ENCODE measurements around the gene INVS.

INVS gene

GRCh38 chr9:100206899-100207298 is 107.9 kb downstream of the INVS start:
- DNase-seq (ENCODE audit: insufficient read length, low spot score) (no peak), FAIRE-seq (no peak)
- TF ChIP-seq SPI1 (IDR thresholded peaks at IDR 0.05; ENCODE audit: low read depth, low read length) = no peak
- TF ChIP-seq PAX5 (IDR thresholded peaks at IDR 0.05; ENCODE audit: insufficient read depth, low read length, severe bottlenecking) = no peak
- TF ChIP-seq POU2F2 (IDR thresholded peaks at IDR 0.05; ENCODE audit: low read depth, low read length) = no peak
- TF ChIP-seq POLR2AphosphoS5 (IDR thresholded peaks at IDR 0.05; ENCODE audit: low read depth, low read length) = no peak

DNA sequence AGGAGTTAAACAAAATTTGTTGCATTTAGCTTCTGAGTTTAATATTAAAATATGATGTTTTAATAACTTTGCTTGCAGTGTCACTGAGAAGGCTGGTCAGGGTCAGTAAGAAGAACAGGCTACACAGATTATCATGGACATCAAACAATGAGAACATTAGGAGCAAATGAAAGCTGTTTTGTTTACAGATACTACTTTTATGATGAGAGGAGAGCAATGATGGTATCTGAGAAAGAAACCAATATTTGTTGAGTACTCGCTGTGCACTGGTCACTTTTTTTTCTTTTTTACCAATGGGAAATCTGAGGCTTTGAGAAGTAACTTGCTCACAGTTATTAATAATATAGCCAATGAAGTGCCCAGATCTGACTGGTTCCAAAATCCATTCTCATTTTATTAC is 109.6 kb downstream of the INVS start:
- TF ChIP-seq SPI1 (IDR thresholded peaks at IDR 0.05; ENCODE audit: low read depth, low read length) (no peak), POLR2AphosphoS5 (IDR thresholded peaks at IDR 0.05; ENCODE audit: low read depth, low read length) (no peak), PAX5 (IDR thresholded peaks at IDR 0.05; ENCODE audit: insufficient read depth, low read length, severe bottlenecking) (no peak), POU2F2 (IDR thresholded peaks at IDR 0.05; ENCODE audit: low read depth, low read length) (no peak), TAF1 (IDR thresholded peaks at IDR 0.05; ENCODE audit: low read depth, low read length) (no peak), POLR2A (IDR thresholded peaks at IDR 0.05; ENCODE audit: low read depth, low read length) (no peak)
- no peak for FAIRE-seq
- DNase-seq (ENCODE audit: insufficient read length, low spot score) = no peak

DNA sequence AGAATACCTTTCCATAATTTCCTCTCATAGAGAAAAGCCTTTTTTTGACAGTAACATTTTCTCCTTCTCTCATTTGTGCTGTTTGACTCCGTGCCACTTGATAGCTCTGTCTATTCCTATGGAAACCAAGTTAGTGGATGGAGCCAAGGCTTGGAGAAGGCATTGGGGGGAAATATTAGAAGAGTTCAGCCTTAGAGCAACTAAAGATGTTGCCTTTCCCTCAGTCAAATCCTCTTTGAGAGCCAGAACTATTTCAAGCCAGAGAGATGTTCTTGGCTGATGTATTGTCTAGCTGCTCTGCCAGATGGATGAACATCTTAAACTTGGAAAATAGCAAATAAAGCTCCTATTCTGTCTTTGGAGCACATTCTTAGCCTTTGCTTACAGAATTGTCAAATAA is 112.4 kb downstream of the INVS start:
- FAIRE-seq (no peak), DNase-seq (ENCODE audit: insufficient read length, low spot score) (no peak)
- no peak for TF ChIP-seq POLR2AphosphoS5 (IDR thresholded peaks at IDR 0.05; ENCODE audit: low read depth, low read length)
- no peak for TF ChIP-seq POU2F2 (IDR thresholded peaks at IDR 0.05; ENCODE audit: low read depth, low read length)
- TF ChIP-seq POLR2A (IDR thresholded peaks at IDR 0.05; ENCODE audit: low read depth, low read length) = no peak
- no peak for TF ChIP-seq TAF1 (IDR thresholded peaks at IDR 0.05; ENCODE audit: low read depth, low read length)
- no peak for TF ChIP-seq PAX5 (IDR thresholded peaks at IDR 0.05; ENCODE audit: insufficient read depth, low read length, severe bottlenecking)
- no peak for TF ChIP-seq SPI1 (IDR thresholded peaks at IDR 0.05; ENCODE audit: low read depth, low read length)

DNA sequence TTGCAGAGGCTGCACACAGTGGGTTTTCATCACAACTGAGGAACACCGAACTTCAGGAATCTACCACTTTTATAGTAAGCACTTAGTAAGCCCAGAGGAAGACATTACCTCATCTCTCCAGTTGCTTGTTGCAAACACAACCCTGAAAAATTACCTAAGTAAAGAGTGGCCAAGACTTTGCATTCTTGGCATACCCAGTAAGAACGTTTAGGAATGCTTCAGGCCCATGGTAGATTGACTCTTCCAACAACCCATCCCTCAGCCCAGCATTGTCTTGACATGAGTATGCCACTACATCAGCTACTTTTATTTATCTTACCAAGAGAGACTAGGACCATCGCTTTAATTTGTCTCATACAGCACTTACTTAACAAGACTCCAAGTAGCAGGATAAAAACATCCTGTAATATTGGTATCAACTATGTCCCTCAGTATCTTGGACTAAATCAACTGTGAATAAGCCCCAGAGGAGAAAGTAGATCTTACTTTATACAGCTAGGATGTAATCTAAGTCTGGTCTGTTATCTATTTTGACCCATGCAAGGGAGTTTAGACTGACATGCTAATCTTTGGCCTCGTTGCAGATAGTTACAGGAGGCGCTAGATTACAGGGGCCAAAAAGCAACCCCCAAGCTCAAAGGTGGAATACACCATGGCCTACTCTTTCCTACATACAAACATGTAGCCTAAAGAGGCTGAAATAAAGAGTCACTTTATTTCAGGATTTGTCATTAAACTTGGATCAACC is 114.9 kb downstream of the INVS start:
- TF ChIP-seq TAF1 (IDR thresholded peaks at IDR 0.05; ENCODE audit: low read depth, low read length) (no peak), POLR2AphosphoS5 (IDR thresholded peaks at IDR 0.05; ENCODE audit: low read depth, low read length) (no peak), PAX5 (IDR thresholded peaks at IDR 0.05; ENCODE audit: insufficient read depth, low read length, severe bottlenecking) (no peak), SPI1 (IDR thresholded peaks at IDR 0.05; ENCODE audit: low read depth, low read length) (no peak), POLR2A (IDR thresholded peaks at IDR 0.05; ENCODE audit: low read depth, low read length) (no peak), POU2F2 (IDR thresholded peaks at IDR 0.05; ENCODE audit: low read depth, low read length) (no peak)
- no peak for DNase-seq (ENCODE audit: insufficient read length, low spot score)
- no peak for FAIRE-seq

DNA sequence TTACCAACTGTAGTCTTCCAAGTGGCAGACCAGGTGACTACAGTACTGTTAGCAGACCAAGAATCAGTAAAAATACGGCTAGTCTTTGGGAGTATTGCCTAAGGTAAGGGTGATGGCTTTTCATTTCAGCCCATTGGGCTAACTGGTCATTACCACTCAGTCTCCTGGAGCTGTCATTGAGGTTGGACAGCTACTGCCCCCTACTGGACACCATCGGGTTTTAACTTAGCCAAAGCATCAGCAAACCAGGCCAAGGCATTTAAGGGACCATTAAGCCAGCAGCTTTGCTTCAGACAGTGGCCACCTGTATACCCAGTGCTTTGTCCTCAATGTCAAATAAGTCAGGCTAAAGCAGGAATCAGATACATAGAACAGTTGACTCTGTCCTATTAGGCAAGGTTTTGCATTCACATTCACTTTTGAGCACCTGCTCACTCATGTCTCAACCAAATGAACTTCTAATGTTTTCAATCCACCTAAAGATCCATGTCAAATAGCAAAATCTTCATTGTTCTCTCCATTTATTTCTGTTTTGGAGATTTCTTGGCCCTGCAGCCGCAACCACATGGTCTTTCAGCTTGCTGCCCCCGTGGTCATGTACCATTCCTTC is 117.2 kb downstream of the INVS start:
- FAIRE-seq (peak; percentile 88), DNase-seq (ENCODE audit: insufficient read length, low spot score) (no peak)
- TF ChIP-seq POLR2AphosphoS5 (IDR thresholded peaks at IDR 0.05; ENCODE audit: low read depth, low read length) (no peak), POLR2A (IDR thresholded peaks at IDR 0.05; ENCODE audit: low read depth, low read length) (no peak), SPI1 (IDR thresholded peaks at IDR 0.05; ENCODE audit: low read depth, low read length) (no peak), POU2F2 (IDR thresholded peaks at IDR 0.05; ENCODE audit: low read depth, low read length) (no peak), PAX5 (IDR thresholded peaks at IDR 0.05; ENCODE audit: insufficient read depth, low read length, severe bottlenecking) (no peak), TAF1 (IDR thresholded peaks at IDR 0.05; ENCODE audit: low read depth, low read length) (no peak)

- no peak for DNase-seq (ENCODE audit: insufficient read length, low spot score)
- no peak for FAIRE-seq
- TF ChIP-seq PAX5 (IDR thresholded peaks at IDR 0.05; ENCODE audit: insufficient read depth, low read length, severe bottlenecking) = no peak
- no peak for TF ChIP-seq POLR2A (IDR thresholded peaks at IDR 0.05; ENCODE audit: low read depth, low read length)
- TF ChIP-seq POU2F2 (IDR thresholded peaks at IDR 0.05; ENCODE audit: low read depth, low read length) = no peak
- TF ChIP-seq TAF1 (IDR thresholded peaks at IDR 0.05; ENCODE audit: low read depth, low read length) = no peak
- TF ChIP-seq POLR2AphosphoS5 (IDR thresholded peaks at IDR 0.05; ENCODE audit: low read depth, low read length) = no peak
- TF ChIP-seq SPI1 (IDR thresholded peaks at IDR 0.05; ENCODE audit: low read depth, low read length) = no peak
These were observed 118.5 kb downstream of the INVS start for GRCh38 chr9:100217536-100217935.

DNA sequence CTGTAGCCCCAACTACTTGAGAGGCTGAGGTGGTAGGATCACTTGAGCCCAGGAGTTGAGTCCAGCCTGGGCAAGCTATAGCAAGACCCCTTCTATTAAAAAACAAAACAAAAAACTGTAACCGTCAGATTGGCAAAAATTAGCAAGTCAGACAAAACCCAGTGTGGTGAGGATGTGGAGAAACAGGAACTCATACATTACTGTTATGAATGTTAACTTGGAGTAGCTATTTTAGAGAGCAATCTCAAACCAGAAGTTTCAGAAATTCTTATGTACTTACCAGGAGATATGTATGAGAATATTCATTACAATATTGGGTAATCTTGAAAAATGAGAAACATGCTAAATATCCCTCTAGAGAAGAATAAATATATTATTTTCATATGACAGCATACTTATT is 120.3 kb downstream of the INVS start:
- DNase-seq (ENCODE audit: insufficient read length, low spot score) = no peak
- FAIRE-seq = no peak
- TF ChIP-seq POU2F2 (IDR thresholded peaks at IDR 0.05; ENCODE audit: low read depth, low read length) (no peak), SPI1 (IDR thresholded peaks at IDR 0.05; ENCODE audit: low read depth, low read length) (peak; percentile 90)

DNA sequence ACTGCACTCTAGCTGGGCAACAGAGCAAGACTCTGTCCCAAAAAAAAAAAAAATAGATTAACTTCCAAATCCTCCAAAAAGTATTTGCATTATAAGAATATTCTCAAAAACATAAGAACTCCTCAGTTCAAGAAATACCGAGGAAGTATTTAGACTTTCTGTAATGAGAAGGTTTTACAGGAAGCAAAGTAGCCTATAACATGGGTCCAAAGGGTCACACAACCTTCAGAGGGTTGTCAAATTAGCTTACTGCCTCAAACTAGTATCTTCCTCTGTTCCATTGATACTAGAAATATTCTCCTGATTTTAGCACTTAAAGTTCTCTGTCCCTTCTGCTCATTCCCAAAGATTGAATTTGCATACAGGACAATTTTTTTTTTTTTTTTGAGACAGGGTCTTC is 121.9 kb downstream of the INVS start:
- DNase-seq (ENCODE audit: insufficient read length, low spot score) (no peak), FAIRE-seq (no peak)
- no peak for TF ChIP-seq TAF1 (IDR thresholded peaks at IDR 0.05; ENCODE audit: low read depth, low read length)
- TF ChIP-seq POLR2A (IDR thresholded peaks at IDR 0.05; ENCODE audit: low read depth, low read length) = no peak

DNA sequence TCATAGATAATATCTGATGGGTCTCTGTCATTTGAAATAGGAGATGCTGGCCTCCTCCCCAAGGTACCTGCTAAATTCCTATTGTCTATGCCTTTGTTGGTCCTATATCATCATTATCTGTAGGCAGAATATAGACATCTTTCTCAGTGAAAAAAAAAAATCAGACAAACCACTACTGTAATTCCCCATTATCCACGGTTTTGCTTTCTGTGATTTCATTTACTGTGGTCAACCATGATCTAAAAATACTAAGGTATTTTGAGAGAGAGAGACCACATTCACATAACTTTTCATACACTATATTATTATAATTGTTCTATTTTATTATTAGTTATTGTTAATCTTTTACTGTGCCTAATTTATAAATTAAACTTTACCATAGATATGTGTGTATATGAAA is 122.5 kb downstream of the INVS start:
- DNase-seq (ENCODE audit: insufficient read length, low spot score) (no peak), FAIRE-seq (no peak)
- TF ChIP-seq TAF1 (IDR thresholded peaks at IDR 0.05; ENCODE audit: low read depth, low read length) = no peak
- TF ChIP-seq POU2F2 (IDR thresholded peaks at IDR 0.05; ENCODE audit: low read depth, low read length) = no peak
- TF ChIP-seq SPI1 (IDR thresholded peaks at IDR 0.05; ENCODE audit: low read depth, low read length) = no peak
- TF ChIP-seq POLR2AphosphoS5 (IDR thresholded peaks at IDR 0.05; ENCODE audit: low read depth, low read length) = no peak
- TF ChIP-seq PAX5 (IDR thresholded peaks at IDR 0.05; ENCODE audit: insufficient read depth, low read length, severe bottlenecking) = no peak

DNA sequence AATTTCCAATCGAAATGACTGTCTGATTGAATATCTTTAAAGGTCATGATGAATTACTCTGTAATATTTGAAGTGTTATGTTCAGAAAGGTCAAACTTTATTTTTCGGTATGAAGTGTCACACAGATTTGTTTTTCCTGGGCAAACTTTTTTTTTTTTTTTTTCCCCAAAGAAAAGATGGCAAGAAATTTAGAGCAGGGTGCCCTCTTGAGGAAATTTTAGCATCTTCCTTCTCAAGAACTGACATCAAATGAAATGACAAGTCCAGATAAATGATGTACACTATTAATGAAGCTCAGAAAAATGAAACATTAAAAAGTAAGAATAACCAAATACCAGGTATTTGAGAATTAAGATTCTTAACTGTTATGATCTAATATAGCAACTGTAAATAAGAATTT is 123.6 kb downstream of the INVS start:
- TF ChIP-seq POLR2A (IDR thresholded peaks at IDR 0.05; ENCODE audit: low read depth, low read length) (no peak), POLR2AphosphoS5 (IDR thresholded peaks at IDR 0.05; ENCODE audit: low read depth, low read length) (no peak)
- FAIRE-seq = no peak
- no peak for DNase-seq (ENCODE audit: insufficient read length, low spot score)

All from GM12891 (cell line).